COLO829 (cell line): ENCODE results near the gene GDA.
A peak's percentile ranks its signal among the peaks of the same experiment; 100 is the strongest.

ENCODE experiments used
- DNase-seq: peaks from one replicate; pipeline ENCODE4 v3.0.0; 2012; ENCODE audit warnings: low spot score

Gene GDA

GRCh38 chr9:72150661-72151060 is 1.4 kb downstream of the GDA start:
- no peak for DNase-seq

GRCh38 chr9:72151104-72151503 is 1.9 kb downstream of the GDA start:
- DNase-seq, result no peak

- DNase-seq, result no peak
These were observed 5.4 kb downstream of the GDA start for GRCh38 chr9:72154468-72155285.

GRCh38 chr9:72155301-72155700 is 6.1 kb downstream of the GDA start:
- no peak for DNase-seq

- DNase-seq, result no peak
These were observed 7.3 kb downstream of the GDA start for GRCh38 chr9:72156586-72156985.

GRCh38 chr9:72158680-72159079 is 9.4 kb downstream of the GDA start:
- no peak for DNase-seq

GRCh38 chr9:72160446-72161123 is 11.3 kb downstream of the GDA start:
- no peak for DNase-seq

GRCh38 chr9:72165326-72165725 is 16.1 kb downstream of the GDA start:
- DNase-seq, result no peak

GRCh38 chr9:72165821-72166547 is 16.7 kb downstream of the GDA start:
- DNase-seq, result no peak

GRCh38 chr9:72168075-72168474 is 18.8 kb downstream of the GDA start:
- DNase-seq, result no peak

- no peak for DNase-seq
These were observed 19.9 kb downstream of the GDA start for GRCh38 chr9:72169178-72169577.

GRCh38 chr9:72173080-72173479 is 23.8 kb downstream of the GDA start:
- DNase-seq, result no peak

- DNase-seq, result no peak
These were observed 36.3 kb downstream of the GDA start for GRCh38 chr9:72185561-72185960.

GRCh38 chr9:72187121-72187695 is 38.0 kb downstream of the GDA start:
- DNase-seq, result no peak

GRCh38 chr9:72188232-72188631 is 39.0 kb downstream of the GDA start:
- DNase-seq, result no peak

- DNase-seq, result no peak
These were observed 44.2 kb downstream of the GDA start for GRCh38 chr9:72193478-72193881.

GRCh38 chr9:72199238-72199637 is 50.0 kb downstream of the GDA start:
- no peak for DNase-seq

- DNase-seq, result no peak
These were observed 51.2 kb downstream of the GDA start for GRCh38 chr9:72200452-72200851.

- no peak for DNase-seq
These were observed 52.8 kb downstream of the GDA start for GRCh38 chr9:72202009-72202408.

- peak; percentile 72 for DNase-seq
These were observed 54.1 kb downstream of the GDA start for GRCh38 chr9:72203205-72203803.

GRCh38 chr9:72204062-72204461 is 54.8 kb downstream of the GDA start:
- no peak for DNase-seq

- no peak for DNase-seq
These were observed 56.3 kb downstream of the GDA start for GRCh38 chr9:72205513-72205912.
